Heart left ventricle (tissue), 16 donors: ENCODE results near the gene STC2. TPM values are rescaled to one million over a fixed set of nuclear protein-coding genes. Genes with fewer than 3 reads are reported as not detected.
"Not testable (repeated sequence)": the region's sequence is repeated elsewhere in the genome, so short reads cannot be mapped to it uniquely, and the experiment has no call there.

Experiments used
- ATAC-seq, 4 donors: fragments of 200-7000 bp; cut with Tn5 transposase; one replicate each; pipeline ENCODE4 v1.9.1; 2020 to 2022; ENCODE audit warnings: moderate library complexity in 4 of 4, mild to moderate bottlenecking in 3 of 4, moderate number of reproducible peaks in 1 of 4
- DNase-seq, 5 donors: peaks; one replicate each; pipeline ENCODE4 v3.0.0-alpha.2; 2020
- H3K27ac ChIP-seq, 12 donors: fragments of 200-600 bp; sonication (generic) in 4 of 12; one replicate each; pipeline versions ENCODE4 v1.5.0 to v1.8.0; 2016 to 2022; ENCODE audit warnings: mild to moderate bottlenecking in 2 of 12
- H3K27me3 ChIP-seq, 9 donors: fragments of 200-600 bp; sonication (generic) in 2 of 9; one replicate each; pipeline versions ENCODE4 v1.5.1 to v1.8.0; 2016 to 2022; ENCODE audit warnings: mild to moderate bottlenecking in 3 of 9
- H3K36me3 ChIP-seq, 9 donors: fragments of 200-600 bp; sonication (generic) in 2 of 9; one replicate each; pipeline versions ENCODE4 v1.5.0 to v1.8.0; 2018 to 2022; ENCODE audit warnings: mild to moderate bottlenecking in 2 of 9
- H3K4me1 ChIP-seq, 12 donors: fragments of 200-600 bp; sonication (generic) in 4 of 12; one replicate each; pipeline versions ENCODE4 v1.5.0 to v1.8.0; 2016 to 2022; ENCODE audit warnings: mild to moderate bottlenecking in 3 of 12
- H3K4me3 ChIP-seq, 12 donors: fragments of 200-600 bp; sonication (generic) in 4 of 12; one replicate each; pipeline versions ENCODE4 v1.5.0 to v1.8.0; 2017 to 2022; ENCODE audit warnings: mild to moderate bottlenecking in 9 of 12, moderate library complexity in 4 of 12
- H3K9me3 ChIP-seq, 12 donors: fragments of 200-600 bp; sonication (generic) in 4 of 12; one replicate each; pipeline versions ENCODE4 v1.5.0 to v1.8.0; 2016 to 2022; ENCODE audit warnings: mild to moderate bottlenecking in 1 of 12
- POLR2A ChIP-seq, 2 donors: fragments of 450-650 bp; IDR thresholded peaks; one replicate each; pipeline ENCODE4 v1.6.1; 2017; ENCODE audit warnings: antibody characterized with exemption in 2 of 2, mild to moderate bottlenecking in 2 of 2, moderate library complexity in 2 of 2
- WGBS, 4 donors: extraction: QIAGEN DNeasy Blood & Tissue Kit in 2 of 4; methylation state at CpG; one replicate each; pipeline versions ENCODE4 v1.1.5 to v1.1.7; 2013 to 2018; 5-methylcytosine and 5-hydroxymethylcytosine counted together
- intact Hi-C, 10 donors: fragments of 100-400 bp; cut with DNase I; formaldehyde crosslinking; loops; one replicate each; pipeline versions ENCODE4 v1.11.1 to v1.14.2; 2022
- long read RNA-seq, 3 donors: library from polyadenylated mRNA; unstranded; transcript quantifications; one replicate each; pipeline ENCODE4 v2.0.0, GENCODE V29; 2020 to 2021
- polyA plus RNA-seq, 2 donors: library from polyadenylated mRNA; stranded (reverse); fragments of 200-250 nt; gene quantifications; one replicate each; pipeline ENCODE4 v1.2.3, GENCODE V29; 2013
- total RNA-seq, 9 donors: library from RNA; depleted of rRNA in 2 of 9; stranded (reverse); fragments of >200 nt in 2 of 9; fragmentation: NEBNext Ultra II Directional in 3 of 9; extraction: Animal tissue kit (Norgen Biotek cat#: 25700) in 3 of 9; gene quantifications; one replicate each; pipeline versions ENCODE4 v1.1.0 to v1.2.4, GENCODE V29; 2016 to 2023
- TF ChIP-seq, protein P1 (sequence below), 12 donors: fragments of 200-600 bp; sonication (generic) in 4 of 12; IDR thresholded peaks; one replicate each; pipeline versions ENCODE4 v1.5.0 to v1.8.0; 2018 to 2022; ENCODE audit warnings: antibody characterized with exemption in 12 of 12, mild to moderate bottlenecking in 5 of 12
- donor health status: ischemic (EF 13 %, LVEDD 7.1; RV severe dilation, severe dysfunction).
- donor health status: healthy with polysubstance abuse.
- donor health status: DM: no; HTN: yes; CAD: no.
- donor health status: DM: no; HTN: no; CAD: no.
- donor health status: ischemic (EF 25% LVEDD 6.9; RV normal size, moderate dysfunction).
- donor health status: ischemic (EF 25% LVEDD 5.7; RV mildly dilated, moderate dysfunction).
- donor health status: healthy.
- donor health status: DM: yes; HTN: yes; CAD: no.
- donor health status: ischemic (EF 35%, LVEDD 5.7; RV mildly dilated, moderate dysfunction).
- donor health status: nonischemic (EF 11% LVEDD 7.7; RV severe dilation, severe dysfunction).
- donor health status: DM: yes; HTN: yes; CAD: no.
- donor health status: PGD.
- donor health status: ischemic (EF 29% LVEDD 5.4; RV normal size, mild dysfunction).
- donor health status: nonischemic (EF 23%, LVEDD 6.1; RV moderate dilation, normal function).

The STC2 gene, protein sequence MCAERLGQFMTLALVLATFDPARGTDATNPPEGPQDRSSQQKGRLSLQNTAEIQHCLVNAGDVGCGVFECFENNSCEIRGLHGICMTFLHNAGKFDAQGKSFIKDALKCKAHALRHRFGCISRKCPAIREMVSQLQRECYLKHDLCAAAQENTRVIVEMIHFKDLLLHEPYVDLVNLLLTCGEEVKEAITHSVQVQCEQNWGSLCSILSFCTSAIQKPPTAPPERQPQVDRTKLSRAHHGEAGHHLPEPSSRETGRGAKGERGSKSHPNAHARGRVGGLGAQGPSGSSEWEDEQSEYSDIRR
- total RNA-seq: 10 to 100 TPM in 4 of 9 donors, 1 to 10 TPM in 5; 3.9 to 15.0 (median 8.6) TPM
- polyA plus RNA-seq: 10 to 100 TPM in 1 of 2 donors, 1 to 10 TPM in 1; 6.2 to 15.2 TPM
- long read RNA-seq, donor 1, full-length matches to known transcripts: 11 of 13 reads
- long read RNA-seq, donor 1, partial matches to known transcripts: 1 of 13 reads
- long read RNA-seq, donor 1, other reads (novel, unspliced or antisense): 1 of 13 reads
- long read RNA-seq, donor 2, full-length matches to known transcripts: 12 of 13 reads
- long read RNA-seq, donor 2, partial matches to known transcripts: 0 of 13 reads
- long read RNA-seq, donor 2, other reads (novel, unspliced or antisense): 1 of 13 reads
- long read RNA-seq, donor 3, full-length matches to known transcripts: 9 of 13 reads
- long read RNA-seq, donor 3, partial matches to known transcripts: 0 of 13 reads
- long read RNA-seq, donor 3, other reads (novel, unspliced or antisense): 4 of 13 reads

DNA sequence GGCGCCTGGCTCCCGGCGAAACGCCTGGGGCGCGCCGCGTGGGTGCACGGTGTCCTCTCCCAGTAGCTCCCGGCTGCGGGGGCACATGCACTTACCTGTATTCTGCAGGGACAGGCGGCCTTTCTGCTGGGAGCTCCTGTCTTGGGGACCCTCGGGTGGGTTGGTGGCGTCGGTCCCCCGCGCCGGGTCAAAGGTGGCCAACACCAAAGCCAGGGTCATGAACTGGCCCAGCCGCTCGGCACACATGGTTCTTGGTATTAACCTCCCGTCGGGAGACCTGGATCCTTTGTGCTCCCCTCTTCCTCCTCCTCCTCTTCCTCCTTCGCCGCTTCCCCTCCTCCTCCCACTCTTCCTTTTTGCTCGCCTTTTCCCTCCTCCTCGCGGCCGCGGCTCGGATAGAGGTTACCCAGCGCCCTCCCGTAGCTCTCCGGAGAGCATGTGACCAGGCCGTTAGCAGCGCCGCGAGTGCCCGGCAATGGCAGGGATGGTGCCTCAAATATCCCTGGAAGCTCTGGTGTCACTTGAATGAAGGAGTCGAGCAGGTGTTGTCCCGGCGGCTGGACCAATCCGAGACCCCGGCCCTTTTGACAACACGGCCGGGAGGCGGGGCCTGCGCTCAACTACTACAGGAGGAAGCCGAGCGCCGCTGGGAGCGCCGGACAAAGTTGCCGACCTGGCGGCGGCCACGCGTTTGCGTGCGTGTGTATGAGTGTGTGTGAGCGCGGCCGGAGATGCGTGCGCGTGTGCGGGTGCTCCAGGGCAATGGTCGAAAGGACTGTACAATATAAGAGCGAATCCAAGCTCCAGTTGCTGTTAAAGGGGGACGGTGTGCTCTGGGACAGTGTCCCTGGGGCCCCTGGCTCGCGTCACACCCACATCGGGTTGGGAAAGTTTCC is at the start of gene STC2:
TSS of gene STC2 (minus strand) at position 467 of the 896 bp plus-strand sequence. CDS start at position 246, 221 bp downstream.
- 0 to 1% (median 1%) methylated on average over 49 to 72 of the region's 72 CpGs for WGBS, 4 donors
- Histone ChIP-seq H3K9me3 (no peaks in the 10 kb centered on the region), H3K36me3 (no peaks in the 10 kb centered on the region), H3K27me3 (peaks cover 0 to 61% (median 5%) of the 10 kb centered on the region in 9 donors), H3K4me3 (peak within 1 kb of the TSS; percentile 33 to 68 (median 59)), H3K4me1 (peaks cover 7 to 68% (median 47%) of the 10 kb centered on the region in 12 donors), H3K27ac (peak within 1 kb of the TSS in 11 of 12 donors; percentile 4 to 87 (median 59))
- peak; percentile 46 to 77 (median 76) for ATAC-seq
- intact Hi-C loops: loop anchor here in 1 of 10 donors (10.0 kb wide), 1 partner anchor 247 kb away; no protein-coding TSS in a partner anchor
- peak; percentile 79 to 91 (median 85) for DNase-seq
- TF ChIP-seq, protein P1, sequence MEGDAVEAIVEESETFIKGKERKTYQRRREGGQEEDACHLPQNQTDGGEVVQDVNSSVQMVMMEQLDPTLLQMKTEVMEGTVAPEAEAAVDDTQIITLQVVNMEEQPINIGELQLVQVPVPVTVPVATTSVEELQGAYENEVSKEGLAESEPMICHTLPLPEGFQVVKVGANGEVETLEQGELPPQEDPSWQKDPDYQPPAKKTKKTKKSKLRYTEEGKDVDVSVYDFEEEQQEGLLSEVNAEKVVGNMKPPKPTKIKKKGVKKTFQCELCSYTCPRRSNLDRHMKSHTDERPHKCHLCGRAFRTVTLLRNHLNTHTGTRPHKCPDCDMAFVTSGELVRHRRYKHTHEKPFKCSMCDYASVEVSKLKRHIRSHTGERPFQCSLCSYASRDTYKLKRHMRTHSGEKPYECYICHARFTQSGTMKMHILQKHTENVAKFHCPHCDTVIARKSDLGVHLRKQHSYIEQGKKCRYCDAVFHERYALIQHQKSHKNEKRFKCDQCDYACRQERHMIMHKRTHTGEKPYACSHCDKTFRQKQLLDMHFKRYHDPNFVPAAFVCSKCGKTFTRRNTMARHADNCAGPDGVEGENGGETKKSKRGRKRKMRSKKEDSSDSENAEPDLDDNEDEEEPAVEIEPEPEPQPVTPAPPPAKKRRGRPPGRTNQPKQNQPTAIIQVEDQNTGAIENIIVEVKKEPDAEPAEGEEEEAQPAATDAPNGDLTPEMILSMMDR (IDR thresholded peaks at IDR 0.05): no peak
- peak in 1 of 2 donors; percentile 58 for TF ChIP-seq POLR2A (IDR thresholded peaks at IDR 0.05)

DNA sequence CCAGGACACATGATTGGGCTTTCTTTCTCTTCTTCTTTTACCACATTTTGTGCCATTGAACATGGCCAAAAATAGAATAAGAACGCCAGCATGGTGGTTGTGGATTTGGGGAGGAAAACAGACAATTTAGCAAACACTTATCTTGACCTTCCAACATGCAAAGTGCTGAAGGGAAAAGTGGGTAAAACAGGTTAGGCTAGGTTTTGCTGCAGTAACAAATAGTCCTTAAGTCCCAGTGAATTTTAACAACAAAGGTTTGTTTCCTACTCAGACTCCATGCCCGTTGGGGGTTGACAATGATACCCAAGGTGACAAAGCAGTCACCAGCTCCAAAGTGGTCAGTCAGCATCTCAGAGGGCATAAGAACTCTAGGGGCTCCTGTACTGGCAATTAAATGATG is 43.2 kb upstream of the STC2 start:
- no peaks in the 10 kb centered on the region for H3K36me3 ChIP-seq
- intact Hi-C loops: no loop called here
- peaks cover 0 to 24% (median under 1%) of the 10 kb centered on the region in 12 donors for H3K9me3 ChIP-seq
- H3K4me1 ChIP-seq: no peaks in the 10 kb centered on the region
- peaks cover 0 to 4% (median 0%) of the 10 kb centered on the region in 9 donors for H3K27me3 ChIP-seq
- DNase-seq (no peak), ATAC-seq (no peak)
- TF ChIP-seq POLR2A (IDR thresholded peaks at IDR 0.05): no peak
- TF ChIP-seq, protein P1 (IDR thresholded peaks at IDR 0.05): no peak
- H3K27ac ChIP-seq: no peak overlapping the region
- H3K4me3 ChIP-seq: no peak overlapping the region
- WGBS, 4 donors: 46 to 84% (median 67%) methylated on average over 2 of the region's 2 CpGs

- intact Hi-C loops, H3K36me3 ChIP-seq, ATAC-seq, H3K4me1 ChIP-seq, H3K4me3 ChIP-seq, H3K27ac ChIP-seq, H3K27me3 ChIP-seq, DNase-seq: not testable (repeated sequence)
- 86 to 92% (median 89%) methylated on average over 1 of the region's 1 CpG for WGBS, 4 donors
- peaks cover 0 to 26% (median 0%) of the 10 kb centered on the region in 12 donors for H3K9me3 ChIP-seq
Measured at GRCh38 chr5:173363406-173363805, 35.2 kb upstream of the STC2 start.

DNA sequence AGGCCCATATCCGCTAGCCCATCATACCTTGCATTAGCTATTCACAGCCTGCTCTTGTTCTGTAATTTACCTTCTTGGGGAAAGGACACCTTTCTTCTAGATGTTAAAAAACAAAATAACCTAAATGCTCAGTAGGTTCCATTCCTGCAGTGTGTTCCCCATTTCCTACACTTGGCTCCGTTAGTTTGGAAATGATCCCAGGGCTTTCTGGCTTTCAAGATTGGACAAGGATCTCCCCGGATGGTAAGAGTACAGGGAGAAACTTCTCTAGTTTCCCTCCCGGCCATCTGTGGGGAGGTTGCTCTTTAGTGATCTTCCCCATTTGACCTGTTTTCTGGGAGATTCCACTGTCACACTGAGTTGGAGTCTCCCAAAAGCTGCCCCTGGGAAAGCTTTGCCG is 27.3 kb upstream of the STC2 start:
- TF ChIP-seq POLR2A (IDR thresholded peaks at IDR 0.05): no peak
- TF ChIP-seq, protein P1 (IDR thresholded peaks at IDR 0.05): no peak
- Histone ChIP-seq H3K9me3 (no peaks in the 10 kb centered on the region), H3K4me1 (no peaks in the 10 kb centered on the region), H3K36me3 (no peaks in the 10 kb centered on the region), H3K4me3 (no peak overlapping the region), H3K27me3 (peaks cover 0 to 4% (median 0%) of the 10 kb centered on the region in 9 donors), H3K27ac (no peak overlapping the region)
- ATAC-seq: no peak
- DNase-seq: no peak
- 55 to 70% (median 63%) methylated on average over 5 of the region's 5 CpGs for WGBS, 4 donors
- intact Hi-C loops: no loop called here
